HEK293 (cell line): ENCODE measurements around the gene RPL35A.

Experiments
- CTCF ChIA-PET: fragments of 350-600 bp; formaldehyde crosslinking; extraction: SDS; loops from one replicate; lab custom pipeline; 2021; ENCODE audit warnings: antibody characterized with exemption; lab: Yijun Ruan, JAX
- POLR2A ChIA-PET: fragments of 300-600 bp; formaldehyde crosslinking; extraction: SDS; loops from one replicate; lab custom pipeline; 2020; ENCODE audit warnings: antibody characterized with exemption, inconsistent platforms; lab: Yijun Ruan, JAX
- H3K27ac ChIP-seq: fragments of 200-500 bp; sonication (Bioruptor generic); 2 replicates; pipeline ENCODE4 v1.5.1; 2014; ENCODE audit warnings: low read depth, low read length, control low read depth, inconsistent platforms; ENCODE audit errors: extremely low read depth
- H3K36me3 ChIP-seq, 2 experiments: fragments of 200-500 bp in 1 of 2; sonication (Bioruptor generic) in 1 of 2; 1 replicate in 1 of 2; 2 replicates in 1 of 2; pipeline ENCODE4 v1.5.1; 2014 to 2017; ENCODE audit warnings: inconsistent platforms in 2 of 2, low read length in 2 of 2; ENCODE audit not compliant: control insufficient read depth in 2 of 2, insufficient read depth in 1 of 2
- H3K4me1 ChIP-seq: fragments of 200-500 bp; sonication (Bioruptor generic); 2 replicates; pipeline ENCODE4 v1.5.1; 2014; ENCODE audit warnings: mild to moderate bottlenecking, low read length, inconsistent platforms; ENCODE audit not compliant: control insufficient read depth, insufficient read depth
- H3K4me3 ChIP-seq: 2 replicates; pipeline ENCODE4 v1.5.1; 2011; ENCODE audit warnings: low read depth, mild to moderate bottlenecking, control low read depth, low read length, moderate library complexity
- H3K9me3 ChIP-seq: fragments of 200-500 bp; sonication (Bioruptor generic); 2 replicates; pipeline ENCODE4 v1.5.1; 2014; ENCODE audit warnings: low read depth, low read length, inconsistent platforms; ENCODE audit not compliant: control insufficient read depth, insufficient read depth
- ELK4 ChIP-seq: IDR thresholded peaks from 2 replicates; pipeline ENCODE4 v1.6.1; 2011; ENCODE audit warnings: mild to moderate bottlenecking, low read depth, low read length, borderline replicate concordance
- GLIS2 ChIP-seq: fragments of 450-650 bp; formaldehyde crosslinking; IDR thresholded peaks from 2 replicates; pipeline ENCODE4 v1.5.1; 2016; ENCODE audit warnings: missing biosample characterization, missing genetic modification characterization
- HOXC10 ChIP-seq: sonication (generic); formaldehyde crosslinking; IDR thresholded peaks from 2 replicates; pipeline ENCODE4 v1.8.1; 2023; ENCODE audit warnings: mild to moderate bottlenecking, missing genetic modification reagents
- HOXD13 ChIP-seq: sonication (generic); formaldehyde crosslinking; IDR thresholded peaks from 2 replicates; pipeline ENCODE4 v1.8.0; 2022; ENCODE audit warnings: missing genetic modification reagents, borderline replicate concordance
- KLF17 ChIP-seq: fragments of 450-650 bp; formaldehyde crosslinking; IDR thresholded peaks from 2 replicates; pipeline ENCODE4 v1.5.1; 2016; ENCODE audit warnings: missing biosample characterization, missing genetic modification characterization
- KLF7 ChIP-seq: fragments of 450-650 bp; formaldehyde crosslinking; IDR thresholded peaks from 2 replicates; pipeline ENCODE4 v1.5.1; 2016; ENCODE audit warnings: missing biosample characterization, missing genetic modification characterization, borderline replicate concordance
- PRDM10 ChIP-seq: fragments of 450-650 bp; formaldehyde crosslinking; IDR thresholded peaks from 2 replicates; pipeline ENCODE4 v1.5.1; 2016; ENCODE audit warnings: missing biosample characterization, missing genetic modification characterization
- PRDM2 ChIP-seq: fragments of 450-650 bp; formaldehyde crosslinking; IDR thresholded peaks from 2 replicates; pipeline ENCODE4 v1.5.1; 2016; ENCODE audit warnings: missing biosample characterization, missing genetic modification characterization, borderline replicate concordance
- RBAK ChIP-seq: fragments of 450-650 bp; formaldehyde crosslinking; IDR thresholded peaks from 2 replicates; pipeline ENCODE4 v1.5.1; 2016; ENCODE audit warnings: missing biosample characterization, missing genetic modification characterization
- SP2 ChIP-seq: fragments of 450-650 bp; formaldehyde crosslinking; IDR thresholded peaks from 2 replicates; pipeline ENCODE4 v1.5.1; 2016; ENCODE audit warnings: missing biosample characterization, missing genetic modification characterization
- TCF7L2 ChIP-seq: IDR thresholded peaks from 2 replicates; pipeline ENCODE4 v1.6.1; 2011; ENCODE audit warnings: low read depth, mild to moderate bottlenecking, inconsistent platforms, low read length, moderate library complexity, borderline replicate concordance
- ZNF121 ChIP-seq: fragments of 450-650 bp; formaldehyde crosslinking; IDR thresholded peaks from 2 replicates; pipeline ENCODE4 v1.5.1; 2016; ENCODE audit warnings: missing biosample characterization, missing genetic modification characterization
- ZNF16 ChIP-seq: fragments of 450-650 bp; formaldehyde crosslinking; IDR thresholded peaks from 2 replicates; pipeline ENCODE4 v1.5.1; 2016; ENCODE audit warnings: low read depth, missing biosample characterization, missing genetic modification characterization
- ZNF202 ChIP-seq: fragments of 450-650 bp; formaldehyde crosslinking; IDR thresholded peaks from 2 replicates; pipeline ENCODE4 v1.5.1; 2016; ENCODE audit warnings: missing biosample characterization, missing genetic modification characterization, borderline replicate concordance
- ZNF423 ChIP-seq: fragments of 450-650 bp; formaldehyde crosslinking; IDR thresholded peaks from 2 replicates; pipeline ENCODE4 v1.5.1; 2016; ENCODE audit warnings: missing biosample characterization, missing genetic modification characterization
- ZNF473 ChIP-seq: fragments of 450-650 bp; formaldehyde crosslinking; IDR thresholded peaks from 2 replicates; pipeline ENCODE4 v1.5.1; 2017; ENCODE audit warnings: missing biosample characterization, missing genetic modification characterization
- ZNF501 ChIP-seq: fragments of 450-650 bp; formaldehyde crosslinking; IDR thresholded peaks from 2 replicates; pipeline ENCODE4 v1.5.1; 2016; ENCODE audit warnings: missing biosample characterization, missing genetic modification characterization
- ZNF558 ChIP-seq: fragments of 450-650 bp; formaldehyde crosslinking; IDR thresholded peaks from 2 replicates; pipeline ENCODE4 v1.5.1; 2016; ENCODE audit warnings: missing biosample characterization, missing genetic modification characterization
- ZNF629 ChIP-seq: fragments of 450-650 bp; formaldehyde crosslinking; IDR thresholded peaks from 2 replicates; pipeline ENCODE4 v1.5.1; 2017; ENCODE audit warnings: missing biosample characterization, missing genetic modification characterization
- ZSCAN30 ChIP-seq: fragments of 450-650 bp; IDR thresholded peaks from 2 replicates; pipeline ENCODE4 v1.5.1; 2018; ENCODE audit warnings: missing biosample characterization, mild to moderate bottlenecking, missing genetic modification characterization, moderate library complexity

The RPL35A gene

GRCh38 chr3:197956626-197956988, 6.6 kb downstream of the RPL35A start:
- Histone ChIP-seq H3K36me3 (peaks cover 36 to 51% of the 10 kb centered on the region in 2 experiments), H3K4me1 (no peaks in the 10 kb centered on the region), H3K27ac (no peak overlapping the region), H3K4me3 (no peak overlapping the region), H3K9me3 (no peaks in the 10 kb centered on the region)
- CTCF ChIA-PET, result interaction anchor here (0.6 kb wide), 1 partner anchor 1089 kb away, joined by 3 read pairs; no protein-coding TSS in a partner anchor
- POLR2A ChIA-PET, result interaction anchor here (0.7 kb wide), 2 partner anchors 58 to 1216 kb away, joined by 4 read pairs; no protein-coding TSS in a partner anchor
- no peak for TF ChIP-seq PRDM10 (tag by site-specific recombination)
- 0 out of 2 replicates have a peak, but pooled peaks have one; percentile 37 for TF ChIP-seq ZNF202 (tag by site-specific recombination)
- TF ChIP-seq ZNF501 (tag by site-specific recombination), result no peak
- TF ChIP-seq GLIS2 (tag by site-specific recombination), result no peak
- peak; percentile 67; the same call in 1 of the 2 replicates for TF ChIP-seq ZSCAN30 (tag by site-specific recombination)
- TF ChIP-seq ZNF473 (tag by site-specific recombination), result no peak
- TF ChIP-seq HOXD13 (CRISPR knock-in tag), result no peak
- no peak for TF ChIP-seq SP2
- no peak for TF ChIP-seq ELK4
- no peak for TF ChIP-seq HOXC10 (CRISPR knock-in tag)
- TF ChIP-seq TCF7L2, result no peak
- TF ChIP-seq ZNF558 (tag by site-specific recombination), result no peak
- TF ChIP-seq KLF7 (tag by site-specific recombination), result no peak
- TF ChIP-seq ZNF16 (tag by site-specific recombination), result no peak
- no peak for TF ChIP-seq ZNF629 (tag by site-specific recombination)
- TF ChIP-seq ZNF121, result peak; percentile 71
- TF ChIP-seq ZNF423, result no peak
- no peak for TF ChIP-seq KLF17 (tag by site-specific recombination)
- no peak for TF ChIP-seq RBAK (tag by site-specific recombination)
- no peak for TF ChIP-seq PRDM2 (tag by site-specific recombination)
